Body of pancreas (tissue), 4 donors: ENCODE results near the gene TOMM6. TPM values are rescaled to one million over a fixed set of nuclear protein-coding genes. Genes with fewer than 3 reads are reported as not detected.
A peak's percentile ranks its signal among the peaks of the same experiment; 100 is the strongest.

Source experiments
- ATAC-seq: fragments of 150-250 bp; one replicate; pipeline ENCODE4 v1.9.1; 2016
- DNase-seq, 4 donors: peaks; one replicate each; pipeline ENCODE4 v3.0.0-alpha.2; 2019
- H3K27ac ChIP-seq, 4 donors: fragments of 200-600 bp; sonication (generic); 1 replicate in 3 of 4; 2 replicates in 1 of 4; pipeline versions ENCODE4 v1.5.1 to v1.6.1; 2016 to 2019; ENCODE audit warnings: mild to moderate bottlenecking in 1 of 4, mixed read lengths in 1 of 4, moderate library complexity in 1 of 4
- H3K27me3 ChIP-seq, 2 donors: fragments of 200-600 bp; sonication (generic); one replicate each; pipeline ENCODE4 v1.6.0; 2016; ENCODE audit warnings: mild to moderate bottlenecking in 1 of 2
- H3K36me3 ChIP-seq, 2 donors: fragments of 200-600 bp; sonication (generic); replicated peaks in 1 of 2; 2 replicates each; pipeline ENCODE4 v1.5.1; 2016; ENCODE audit warnings: low read depth in 2 of 2; ENCODE audit not compliant: insufficient read depth in 1 of 2
- H3K4me1 ChIP-seq: fragments of 200-600 bp; sonication (generic); one replicate; pipeline ENCODE4 v1.6.0; 2016
- H3K4me3 ChIP-seq, 2 donors: fragments of 200-600 bp; sonication (generic); 1 replicate in 1 of 2; 2 replicates in 1 of 2; pipeline ENCODE4 v1.5.1; 2016 to 2019
- H3K9me3 ChIP-seq, 3 donors: fragments of 200-600 bp; sonication (generic); 1 replicate in 2 of 3; 2 replicates in 1 of 3; pipeline ENCODE4 v1.5.1; 2016
- POLR2A ChIP-seq, 3 donors: fragments of 450-650 bp; IDR thresholded peaks; one replicate each; pipeline ENCODE4 v1.6.1; 2016; ENCODE audit warnings: antibody characterized with exemption in 3 of 3, mild to moderate bottlenecking in 2 of 3
- WGBS, 2 donors: methylation state at CpG; one replicate each; pipeline ENCODE4 v1.1.5; 2017; 5-methylcytosine and 5-hydroxymethylcytosine counted together
- intact Hi-C: fragments of 100-400 bp; cut with DNase I; formaldehyde crosslinking; loops from one replicate; pipeline ENCODE4 v1.15.1; 2023
- total RNA-seq, 2 donors: library from RNA; depleted of rRNA; stranded (reverse); fragments of >200 nt; gene quantifications; one replicate each; pipeline ENCODE4 v1.1.0, GENCODE V29; 2016
- TF ChIP-seq, protein P1 (sequence below), 7 experiments: fragments of 450-650 bp in 4 of 7; fragments of 200-600 bp in 3 of 7; sonication (generic) in 3 of 7; IDR thresholded peaks; one replicate each; pipeline ENCODE4 v1.5.1; 2016 to 2019; ENCODE audit warnings: antibody characterized with exemption in 7 of 7

TOMM6 gene
- total RNA-seq, 2 donors from 2014 or later: 83.5 to 127 TPM

DNA sequence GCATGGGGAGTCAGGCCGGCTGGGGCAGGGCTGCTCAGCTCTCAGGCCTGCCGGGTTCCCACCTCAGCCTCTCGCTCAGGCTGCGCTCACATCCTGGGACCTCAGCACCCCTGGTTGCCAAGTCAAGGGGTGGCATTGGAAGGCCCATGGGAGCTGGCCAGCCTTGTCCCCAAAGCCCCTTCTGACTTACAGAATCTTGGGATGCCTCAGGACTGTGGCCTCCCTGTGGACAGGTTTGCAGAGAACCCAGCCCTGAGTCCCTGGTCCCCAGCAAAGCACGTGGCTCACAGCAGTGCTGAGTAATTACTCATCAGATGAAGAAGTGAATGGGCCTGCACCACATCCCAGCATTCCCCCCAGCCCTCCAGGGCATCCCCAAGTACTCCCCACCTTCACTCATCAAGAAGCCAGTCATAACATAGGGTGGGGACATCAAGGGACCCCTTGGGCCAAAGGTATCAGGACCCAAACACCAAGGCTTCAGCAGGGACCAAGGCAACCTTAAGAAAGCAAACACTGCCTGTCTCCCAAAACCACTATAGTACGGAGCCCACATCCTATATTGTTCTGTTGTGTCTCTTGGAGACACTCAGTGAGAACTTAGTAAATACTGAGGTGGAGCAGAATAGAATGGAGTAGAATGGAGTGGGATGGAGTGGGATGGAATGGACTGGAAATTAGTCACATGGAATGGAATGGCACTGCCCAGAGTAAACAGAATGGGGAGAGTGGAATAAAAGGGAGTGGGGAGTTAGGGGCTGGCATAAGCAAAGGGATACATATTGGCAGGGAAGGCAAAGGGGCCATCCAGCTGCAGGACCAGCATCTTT is 43.9 kb upstream of the TOMM6 start:
- H3K9me3 ChIP-seq: no peaks in the 10 kb centered on the region
- intact Hi-C loops: no loop called here
- TF ChIP-seq, protein P1, sequence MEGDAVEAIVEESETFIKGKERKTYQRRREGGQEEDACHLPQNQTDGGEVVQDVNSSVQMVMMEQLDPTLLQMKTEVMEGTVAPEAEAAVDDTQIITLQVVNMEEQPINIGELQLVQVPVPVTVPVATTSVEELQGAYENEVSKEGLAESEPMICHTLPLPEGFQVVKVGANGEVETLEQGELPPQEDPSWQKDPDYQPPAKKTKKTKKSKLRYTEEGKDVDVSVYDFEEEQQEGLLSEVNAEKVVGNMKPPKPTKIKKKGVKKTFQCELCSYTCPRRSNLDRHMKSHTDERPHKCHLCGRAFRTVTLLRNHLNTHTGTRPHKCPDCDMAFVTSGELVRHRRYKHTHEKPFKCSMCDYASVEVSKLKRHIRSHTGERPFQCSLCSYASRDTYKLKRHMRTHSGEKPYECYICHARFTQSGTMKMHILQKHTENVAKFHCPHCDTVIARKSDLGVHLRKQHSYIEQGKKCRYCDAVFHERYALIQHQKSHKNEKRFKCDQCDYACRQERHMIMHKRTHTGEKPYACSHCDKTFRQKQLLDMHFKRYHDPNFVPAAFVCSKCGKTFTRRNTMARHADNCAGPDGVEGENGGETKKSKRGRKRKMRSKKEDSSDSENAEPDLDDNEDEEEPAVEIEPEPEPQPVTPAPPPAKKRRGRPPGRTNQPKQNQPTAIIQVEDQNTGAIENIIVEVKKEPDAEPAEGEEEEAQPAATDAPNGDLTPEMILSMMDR (IDR thresholded peaks at IDR 0.05): no peak
- no peak for TF ChIP-seq POLR2A (IDR thresholded peaks at IDR 0.05)
- H3K27ac ChIP-seq: no peak overlapping the region
- no peak overlapping the region for H3K4me3 ChIP-seq
- H3K36me3 ChIP-seq: no peaks in the 10 kb centered on the region
- H3K27me3 ChIP-seq: no peaks in the 10 kb centered on the region
- H3K4me1 ChIP-seq: peaks cover 9% of the 10 kb centered on the region
- DNase-seq (no peak), ATAC-seq (no peak)
- 70 to 75% methylated on average over 4 to 6 of the region's 6 CpGs for WGBS, 2 donors

DNA sequence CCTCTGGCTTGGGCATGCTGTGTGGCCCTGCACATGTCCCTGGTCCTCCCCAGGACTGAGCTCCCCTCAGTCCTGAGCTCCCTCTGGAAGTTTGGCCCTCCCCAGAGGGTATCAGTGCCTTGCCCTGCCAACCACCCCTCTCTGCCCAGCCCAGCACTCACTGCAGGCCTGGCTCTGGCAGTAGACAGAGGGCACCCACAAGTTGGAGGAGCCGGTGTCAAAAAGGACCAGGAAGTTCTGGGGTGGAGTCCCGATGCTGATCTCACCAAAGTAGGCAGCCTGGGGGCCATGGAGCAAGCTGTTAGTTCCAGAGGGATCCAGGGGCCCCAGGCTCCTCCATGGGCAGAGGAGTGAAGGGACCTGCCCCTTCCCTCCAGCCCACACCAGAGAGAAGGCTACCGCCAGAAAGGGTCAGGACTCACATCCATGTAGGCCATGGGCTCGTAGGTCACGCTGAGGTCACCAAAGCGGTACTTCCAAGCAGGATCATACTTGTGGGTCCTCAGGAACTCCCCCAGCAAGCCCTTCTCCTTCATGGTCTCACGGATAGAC is 43.2 kb upstream of the TOMM6 start:
- intact Hi-C loops: no loop called here
- no peaks in the 10 kb centered on the region for H3K27me3 ChIP-seq
- WGBS, 2 donors: 85 to 88% methylated on average over 5 to 7 of the region's 7 CpGs
- no peak for TF ChIP-seq POLR2A (IDR thresholded peaks at IDR 0.05)
- TF ChIP-seq, protein P1 (IDR thresholded peaks at IDR 0.05): no peak
- H3K9me3 ChIP-seq: no peaks in the 10 kb centered on the region
- H3K27ac ChIP-seq: no peak overlapping the region
- H3K36me3 ChIP-seq: no peaks in the 10 kb centered on the region
- H3K4me1 ChIP-seq: peaks cover 11% of the 10 kb centered on the region
- H3K4me3 ChIP-seq: no peak overlapping the region
- ATAC-seq (no peak), DNase-seq (no peak)

DNA sequence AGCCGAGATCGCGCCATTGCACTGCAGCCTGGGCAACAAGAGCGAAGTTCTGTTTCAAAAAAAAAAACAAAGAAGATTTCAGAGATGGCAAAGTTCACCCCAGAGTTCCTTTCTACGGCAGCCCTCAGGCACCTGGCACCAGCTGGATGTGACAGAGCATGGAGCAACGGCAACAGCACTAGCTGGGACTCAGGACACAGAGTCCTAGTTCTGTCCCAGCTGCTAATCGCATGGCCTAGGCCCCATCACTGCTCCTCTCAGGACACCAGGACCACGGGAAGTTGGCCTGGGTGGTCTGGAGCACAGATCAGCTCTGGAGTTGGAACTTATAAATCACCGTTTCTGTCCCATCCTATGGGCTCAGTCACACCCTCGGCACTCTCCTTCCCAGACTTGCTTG is 41.4 kb upstream of the TOMM6 start:
- 91 to 93% methylated on average over 10 of the region's 10 CpGs for WGBS, 2 donors
- H3K4me3 ChIP-seq: no peak overlapping the region
- H3K9me3 ChIP-seq: no peaks in the 10 kb centered on the region
- no peaks in the 10 kb centered on the region for H3K36me3 ChIP-seq
- ATAC-seq (no peak), DNase-seq (no peak)
- no peak overlapping the region for H3K27ac ChIP-seq
- TF ChIP-seq, protein P1 (IDR thresholded peaks at IDR 0.05): no peak
- H3K27me3 ChIP-seq: no peaks in the 10 kb centered on the region
- intact Hi-C loops: no loop called here
- H3K4me1 ChIP-seq: peaks cover 11% of the 10 kb centered on the region

- intact Hi-C loops: no loop called here
- Histone ChIP-seq H3K27me3 (no peaks in the 10 kb centered on the region), H3K36me3 (no peaks in the 10 kb centered on the region), H3K9me3 (no peaks in the 10 kb centered on the region), H3K27ac (no peak within 1 kb of the TSS), H3K4me1 (peaks cover 11% of the 10 kb centered on the region), H3K4me3 (no peak within 1 kb of the TSS)
- TF ChIP-seq, protein P1 (IDR thresholded peaks at IDR 0.05): no peak
- TF ChIP-seq POLR2A (IDR thresholded peaks at IDR 0.05): no peak
- ATAC-seq (no peak), DNase-seq (peak in 1 of 4 donors; percentile 12)
- 61 to 66% methylated on average over 15 of the region's 15 CpGs for WGBS, 2 donors
Observed at GRCh38 chr6:41747256-41748101, 40.0 kb upstream of the TOMM6 start, which contains the start of gene PGC. Gene PGC (minus strand): TSS chr6:41747397. CDS start chr6:41747334, 63 bp downstream.
